Retinal pigment epithelial cell (primary cell): Measurements from ENCODE around the gene CTRL.
A peak's percentile ranks its signal among the peaks of the same experiment; 100 is the strongest.

ENCODE experiments used
- DNase-seq: peaks from one replicate; pipeline ENCODE4 v3.0.0-alpha.2; 2010; ENCODE audit warnings: low read depth
- H3K4me3 ChIP-seq: 2 replicates; pipeline ENCODE4 v1.5.1; 2011; ENCODE audit warnings: mild to moderate bottlenecking, low read length, control low read depth, moderate library complexity
- TF ChIP-seq, protein P1 (sequence below): conservative IDR thresholded peaks from 2 replicates; pipeline ENCODE4 v1.5.1; 2011; ENCODE audit warnings: low read depth, low read length, control low read depth, inconsistent platforms

Gene CTRL

DNA sequence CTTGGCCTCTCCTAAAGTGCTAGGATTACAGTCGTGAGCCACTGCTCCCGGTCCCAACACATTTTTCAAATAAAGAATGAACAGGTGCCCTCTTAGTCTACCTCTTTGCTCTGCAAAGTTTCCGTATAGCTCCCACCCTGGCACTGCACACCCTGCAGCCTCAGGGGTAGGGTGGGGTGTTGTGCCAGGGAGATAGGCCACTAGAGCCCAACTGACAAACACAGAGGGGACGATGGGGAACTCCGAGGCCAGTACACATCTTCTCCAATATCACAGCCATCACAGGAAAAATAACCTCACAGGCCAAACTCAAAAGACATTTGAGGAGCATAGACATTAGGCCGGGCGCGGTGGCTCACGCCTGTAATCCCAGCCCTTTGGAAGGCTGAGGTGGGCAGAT lies 39.4 kb upstream of the CTRL start:
- no peak for DNase-seq
- H3K4me3 ChIP-seq = no peak overlapping the region
- TF ChIP-seq, protein P1, sequence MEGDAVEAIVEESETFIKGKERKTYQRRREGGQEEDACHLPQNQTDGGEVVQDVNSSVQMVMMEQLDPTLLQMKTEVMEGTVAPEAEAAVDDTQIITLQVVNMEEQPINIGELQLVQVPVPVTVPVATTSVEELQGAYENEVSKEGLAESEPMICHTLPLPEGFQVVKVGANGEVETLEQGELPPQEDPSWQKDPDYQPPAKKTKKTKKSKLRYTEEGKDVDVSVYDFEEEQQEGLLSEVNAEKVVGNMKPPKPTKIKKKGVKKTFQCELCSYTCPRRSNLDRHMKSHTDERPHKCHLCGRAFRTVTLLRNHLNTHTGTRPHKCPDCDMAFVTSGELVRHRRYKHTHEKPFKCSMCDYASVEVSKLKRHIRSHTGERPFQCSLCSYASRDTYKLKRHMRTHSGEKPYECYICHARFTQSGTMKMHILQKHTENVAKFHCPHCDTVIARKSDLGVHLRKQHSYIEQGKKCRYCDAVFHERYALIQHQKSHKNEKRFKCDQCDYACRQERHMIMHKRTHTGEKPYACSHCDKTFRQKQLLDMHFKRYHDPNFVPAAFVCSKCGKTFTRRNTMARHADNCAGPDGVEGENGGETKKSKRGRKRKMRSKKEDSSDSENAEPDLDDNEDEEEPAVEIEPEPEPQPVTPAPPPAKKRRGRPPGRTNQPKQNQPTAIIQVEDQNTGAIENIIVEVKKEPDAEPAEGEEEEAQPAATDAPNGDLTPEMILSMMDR = no peak

DNA sequence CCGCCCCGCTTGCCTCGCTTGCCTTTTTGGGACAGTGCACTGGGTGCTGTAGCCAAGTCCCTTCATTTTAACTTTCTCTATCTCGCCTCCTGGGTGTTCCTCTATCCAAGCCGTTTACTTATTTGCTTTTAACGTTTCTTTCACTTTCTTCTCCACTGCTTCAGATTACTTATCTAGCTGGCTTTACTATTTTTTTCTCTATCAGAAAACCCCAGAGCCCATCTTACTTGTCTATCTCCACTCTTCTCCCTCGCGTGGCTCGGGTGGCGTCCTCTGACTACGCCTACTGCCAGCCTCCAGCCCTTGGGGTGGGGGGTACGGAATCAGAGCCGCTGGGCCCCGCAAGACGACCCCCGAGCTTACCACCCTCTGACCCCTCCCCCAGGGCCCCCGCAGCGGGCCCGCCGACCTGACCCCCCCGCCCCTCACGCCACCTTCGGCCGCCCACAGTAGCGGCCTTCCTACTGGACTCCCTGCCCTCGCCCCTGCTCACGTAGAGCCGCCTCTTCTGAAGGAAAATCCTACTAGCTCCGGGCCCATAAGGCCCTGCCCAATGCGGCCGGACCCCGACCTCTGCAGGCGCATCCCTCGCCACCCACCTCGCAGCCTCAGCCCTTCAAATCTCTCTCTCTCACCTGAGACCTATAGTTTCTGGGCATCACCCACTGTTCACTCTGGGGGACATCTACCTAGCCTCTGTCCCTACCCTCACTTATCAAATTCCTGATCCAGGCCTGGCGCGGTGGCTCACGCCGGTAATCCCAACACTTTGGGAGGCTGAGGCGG lies 37.8 kb upstream of the CTRL start:
- H3K4me3 ChIP-seq = peak overlapping the region; percentile 91
- TF ChIP-seq, protein P1 = no peak
- no peak for DNase-seq

DNA sequence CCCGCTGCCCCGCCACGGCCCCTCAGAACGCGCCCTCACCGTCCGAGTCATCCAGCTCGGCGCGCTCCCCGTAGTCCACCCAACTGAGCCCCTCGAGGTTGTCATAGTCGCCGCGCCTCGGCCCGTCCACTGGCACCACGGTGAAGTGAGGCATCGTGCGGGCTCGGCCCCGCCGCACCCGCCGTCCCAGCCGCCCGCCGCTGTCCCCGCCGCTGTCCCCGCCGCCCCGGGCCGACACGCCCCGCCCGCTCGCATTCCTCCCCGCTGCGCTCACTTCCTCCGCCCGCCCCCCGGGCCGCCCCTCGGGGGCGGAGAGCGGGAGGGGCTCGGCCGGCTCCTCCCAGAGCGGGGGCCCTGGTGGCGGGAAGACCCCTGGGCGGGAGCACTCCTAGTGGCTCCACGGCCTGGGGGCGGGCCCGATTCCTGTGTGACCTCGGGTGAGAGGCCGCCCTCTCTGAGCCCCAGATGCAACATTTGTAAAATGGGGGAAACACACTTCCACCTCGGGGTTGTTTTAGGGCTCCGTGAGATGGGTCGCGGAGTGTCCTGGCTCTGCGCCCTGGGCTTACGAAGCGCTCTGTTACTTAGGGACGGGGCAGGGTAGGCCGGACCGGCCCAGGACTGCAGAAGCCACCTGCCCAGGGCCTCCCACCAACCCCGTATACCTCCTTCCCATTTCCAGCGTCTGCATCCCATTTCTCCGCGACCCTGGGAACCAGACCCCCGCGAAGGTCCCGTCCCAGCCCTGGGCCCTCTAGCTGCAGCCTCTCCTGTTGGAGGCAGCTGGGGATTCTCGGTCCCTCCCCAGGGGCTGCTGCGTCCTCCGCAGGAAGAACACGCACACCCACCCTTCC lies 37.0 kb upstream of the CTRL start, which contains the start of gene SLC12A4:
SLC12A4 (minus strand) TSS at position 238 of the 854 bp plus-strand sequence; CDS start at position 154, 84 bp downstream.
- TF ChIP-seq, protein P1 = no peak
- peak; percentile 19 for DNase-seq
- peak within 1 kb of the TSS; percentile 91 for H3K4me3 ChIP-seq

DNA sequence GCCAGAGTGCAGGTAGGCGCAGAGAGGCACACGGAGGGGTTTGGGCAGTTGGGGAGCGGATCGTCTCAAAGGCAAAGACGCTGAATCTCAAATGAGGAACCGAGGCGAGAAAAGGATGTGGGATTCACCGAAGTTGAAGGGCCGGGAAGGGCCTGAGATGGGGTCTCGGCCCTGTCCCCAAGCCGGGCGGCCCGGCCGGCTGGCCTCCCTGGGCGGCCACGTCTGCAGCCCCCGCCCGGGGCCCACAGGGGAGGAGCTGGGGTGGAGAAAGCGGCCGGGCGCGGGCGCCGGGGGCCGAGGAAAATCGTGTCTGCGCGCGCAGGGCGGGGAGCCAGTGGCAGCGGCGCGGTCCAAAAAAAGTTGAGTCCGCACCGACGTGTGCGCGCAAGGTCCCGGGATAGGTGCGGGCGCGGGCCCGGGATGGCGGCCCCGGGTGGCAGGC lies 36.3 kb upstream of the CTRL start:
- DNase-seq = no peak
- TF ChIP-seq, protein P1 = no peak
- peak overlapping the region; percentile 91 for H3K4me3 ChIP-seq

DNA sequence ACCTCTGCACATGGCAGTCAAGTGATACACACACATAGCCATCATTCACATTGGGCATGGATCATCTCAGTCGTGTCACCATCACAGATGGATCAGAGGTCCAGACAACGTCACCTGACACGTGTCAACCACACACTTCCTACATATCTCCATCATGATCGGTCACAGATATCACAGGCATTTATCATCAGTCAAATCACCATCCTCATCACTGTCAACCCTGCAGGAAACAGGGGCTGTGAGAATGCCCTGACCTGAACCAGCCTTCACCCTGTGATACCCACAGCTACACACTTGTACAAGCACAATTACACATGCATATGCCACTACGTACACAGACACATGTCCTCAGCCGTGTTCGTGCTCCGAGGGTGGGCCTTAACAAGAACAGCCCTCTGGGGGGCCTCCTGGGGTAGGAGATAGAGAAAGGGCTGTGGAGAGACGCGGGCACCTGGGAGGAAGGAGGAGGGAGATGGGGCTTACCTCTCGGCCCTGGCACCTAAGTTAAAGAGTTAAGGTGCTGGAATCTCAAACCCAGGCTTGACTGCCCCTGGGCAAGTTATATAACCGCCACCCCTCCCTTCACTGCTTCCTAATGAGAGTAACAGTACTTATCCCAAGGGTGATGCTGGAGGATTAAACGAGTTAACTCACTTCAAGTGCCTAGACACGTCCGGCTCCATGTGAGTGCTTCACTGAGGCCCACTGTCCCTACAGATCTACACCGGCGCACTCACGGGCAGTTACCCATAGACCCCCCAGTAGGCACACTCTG lies 35.7 kb upstream of the CTRL start:
- TF ChIP-seq, protein P1 = no peak
- H3K4me3 ChIP-seq = peak overlapping the region; percentile 91
- peak; percentile 20 for DNase-seq

DNA sequence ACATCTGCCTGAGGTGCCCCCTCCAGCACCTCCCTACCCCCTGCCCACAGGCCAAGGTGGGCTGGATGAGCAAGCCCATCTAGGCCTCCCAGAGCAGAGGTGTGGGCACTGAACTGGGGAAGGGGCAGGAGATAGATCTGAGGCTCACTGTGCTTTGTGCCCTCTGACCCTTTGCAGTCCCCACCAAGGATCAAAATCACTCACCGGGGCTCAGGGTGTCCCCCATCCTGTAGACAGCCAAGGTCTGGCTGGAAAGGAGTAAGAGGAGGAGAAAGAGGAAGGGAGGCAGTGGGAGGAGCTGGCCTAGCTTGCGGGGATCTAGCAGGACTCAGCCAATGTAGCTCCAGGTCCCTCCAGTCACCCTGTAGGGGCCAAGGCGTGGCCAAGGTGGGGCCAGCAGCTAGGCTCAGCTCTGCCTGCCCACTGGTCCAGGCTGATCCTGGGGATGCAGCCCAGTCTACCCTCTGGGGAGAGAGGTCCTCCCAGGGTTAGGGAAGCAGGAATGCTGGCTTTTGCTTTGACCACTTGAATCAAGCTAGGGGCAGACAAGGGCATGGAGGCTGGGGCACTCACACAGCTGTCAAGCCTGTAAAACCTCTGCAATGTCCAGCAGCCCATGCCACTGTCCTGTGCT lies 35.0 kb upstream of the CTRL start:
- no peak for DNase-seq
- peak overlapping the region; percentile 91 for H3K4me3 ChIP-seq
- TF ChIP-seq, protein P1 = no peak
